HEK293 (cell line): ENCODE results near the gene TBX3.

Experiments
- CTCF ChIA-PET: fragments of 350-600 bp; formaldehyde crosslinking; extraction: SDS; loops from one replicate; lab custom pipeline; 2021; ENCODE audit warnings: antibody characterized with exemption; lab: Yijun Ruan, JAX
- POLR2A ChIA-PET: fragments of 300-600 bp; formaldehyde crosslinking; extraction: SDS; loops from one replicate; lab custom pipeline; 2020; ENCODE audit warnings: antibody characterized with exemption, inconsistent platforms; lab: Yijun Ruan, JAX
- H3K27ac ChIP-seq: fragments of 200-500 bp; sonication (Bioruptor generic); 2 replicates; pipeline ENCODE4 v1.5.1; 2014; ENCODE audit warnings: low read depth, low read length, control low read depth, inconsistent platforms; ENCODE audit errors: extremely low read depth
- H3K36me3 ChIP-seq, 2 experiments: fragments of 200-500 bp in 1 of 2; sonication (Bioruptor generic) in 1 of 2; 1 replicate in 1 of 2; 2 replicates in 1 of 2; pipeline ENCODE4 v1.5.1; 2014 to 2017; ENCODE audit warnings: inconsistent platforms in 2 of 2, low read length in 2 of 2; ENCODE audit not compliant: control insufficient read depth in 2 of 2, insufficient read depth in 1 of 2
- H3K4me1 ChIP-seq: fragments of 200-500 bp; sonication (Bioruptor generic); 2 replicates; pipeline ENCODE4 v1.5.1; 2014; ENCODE audit warnings: mild to moderate bottlenecking, low read length, inconsistent platforms; ENCODE audit not compliant: control insufficient read depth, insufficient read depth
- H3K4me3 ChIP-seq: 2 replicates; pipeline ENCODE4 v1.5.1; 2011; ENCODE audit warnings: low read depth, mild to moderate bottlenecking, control low read depth, low read length, moderate library complexity
- H3K9me3 ChIP-seq: fragments of 200-500 bp; sonication (Bioruptor generic); 2 replicates; pipeline ENCODE4 v1.5.1; 2014; ENCODE audit warnings: low read depth, low read length, inconsistent platforms; ENCODE audit not compliant: control insufficient read depth, insufficient read depth
- KLF17 ChIP-seq: fragments of 450-650 bp; formaldehyde crosslinking; IDR thresholded peaks from 2 replicates; pipeline ENCODE4 v1.5.1; 2016; ENCODE audit warnings: missing biosample characterization, missing genetic modification characterization
- OSR2 ChIP-seq: fragments of 450-650 bp; formaldehyde crosslinking; IDR thresholded peaks from 2 replicates; pipeline ENCODE4 v1.5.1; 2016; ENCODE audit warnings: missing biosample characterization, missing genetic modification characterization
- TRIM28 ChIP-seq: IDR thresholded peaks from 2 replicates; pipeline ENCODE4 v1.6.1; 2011; ENCODE audit warnings: low read length, control low read depth, borderline replicate concordance
- ZBTB1 ChIP-seq: fragments of 450-650 bp; formaldehyde crosslinking; IDR thresholded peaks from 2 replicates; pipeline ENCODE4 v1.5.1; 2016; ENCODE audit warnings: missing biosample characterization, missing genetic modification characterization
- ZBTB10 ChIP-seq: fragments of 450-650 bp; formaldehyde crosslinking; IDR thresholded peaks from 2 replicates; pipeline ENCODE4 v1.5.1; 2016; ENCODE audit warnings: missing biosample characterization, missing genetic modification characterization
- ZBTB49 ChIP-seq: fragments of 450-650 bp; formaldehyde crosslinking; IDR thresholded peaks from 2 replicates; pipeline ENCODE4 v1.5.1; 2016; ENCODE audit warnings: missing biosample characterization, missing genetic modification characterization, low read depth
- ZBTB7A ChIP-seq: fragments of 450-650 bp; formaldehyde crosslinking; IDR thresholded peaks from 2 replicates; pipeline ENCODE4 v1.5.1; 2016; ENCODE audit warnings: low read depth, missing biosample characterization, missing genetic modification characterization
- ZEB2 ChIP-seq: fragments of 450-650 bp; formaldehyde crosslinking; IDR thresholded peaks from 2 replicates; pipeline ENCODE4 v1.5.1; 2016; ENCODE audit warnings: missing biosample characterization, missing genetic modification characterization
- ZIC2 ChIP-seq: fragments of 450-650 bp; formaldehyde crosslinking; IDR thresholded peaks from 2 replicates; pipeline ENCODE4 v1.5.1; 2016; ENCODE audit warnings: missing biosample characterization, missing genetic modification characterization
- ZNF26 ChIP-seq: fragments of 450-650 bp; formaldehyde crosslinking; IDR thresholded peaks from 2 replicates; pipeline ENCODE4 v1.5.1; 2016; ENCODE audit warnings: missing biosample characterization, missing genetic modification characterization
- ZNF341 ChIP-seq: fragments of 450-650 bp; formaldehyde crosslinking; IDR thresholded peaks from 2 replicates; pipeline ENCODE4; 2016; ENCODE audit warnings: low read depth, missing biosample characterization, missing genetic modification characterization
- ZNF449 ChIP-seq: fragments of 450-650 bp; formaldehyde crosslinking; IDR thresholded peaks from 2 replicates; pipeline ENCODE4 v1.5.1; 2017; ENCODE audit warnings: missing biosample characterization, mild to moderate bottlenecking, missing genetic modification characterization, moderate library complexity
- ZNF510 ChIP-seq: fragments of 450-650 bp; formaldehyde crosslinking; IDR thresholded peaks from 2 replicates; pipeline ENCODE4 v1.5.1; 2018; ENCODE audit warnings: mild to moderate bottlenecking, missing genetic modification characterization, missing biosample characterization; ENCODE audit not compliant: insufficient replicate concordance
- ZNF513 ChIP-seq: fragments of 450-650 bp; IDR thresholded peaks from 2 replicates; pipeline ENCODE4 v1.5.1; 2018; ENCODE audit warnings: missing biosample characterization, missing genetic modification characterization
- ZNF704 ChIP-seq: fragments of 450-650 bp; formaldehyde crosslinking; IDR thresholded peaks from 2 replicates; pipeline ENCODE4 v1.5.1; 2016; ENCODE audit warnings: missing biosample characterization, missing genetic modification characterization
- ZNF76 ChIP-seq: fragments of 450-650 bp; formaldehyde crosslinking; IDR thresholded peaks from 2 replicates; pipeline ENCODE4; 2016; ENCODE audit warnings: low read depth, missing biosample characterization, missing genetic modification characterization, borderline replicate concordance
- ZNF768 ChIP-seq: fragments of 450-650 bp; formaldehyde crosslinking; IDR thresholded peaks from 2 replicates; pipeline ENCODE4 v1.5.1; 2018; ENCODE audit warnings: missing biosample characterization, mild to moderate bottlenecking, missing genetic modification characterization
- ZNF776 ChIP-seq: fragments of 450-650 bp; formaldehyde crosslinking; IDR thresholded peaks from 2 replicates; pipeline ENCODE4 v1.5.0; 2017; ENCODE audit warnings: missing biosample characterization, missing genetic modification characterization, borderline replicate concordance
- ZNF843 ChIP-seq: fragments of 450-650 bp; formaldehyde crosslinking; IDR thresholded peaks from 2 replicates; pipeline ENCODE4 v1.5.1; 2016; ENCODE audit warnings: missing biosample characterization, missing genetic modification characterization

Gene TBX3

GRCh38 chr12:114676142-114676741 lies 7.7 kb downstream of the TBX3 start (continued):
- TF ChIP-seq ZBTB10 (tag by site-specific recombination) (no peak), ZNF768 (tag by site-specific recombination) (no peak)

- TF ChIP-seq ZIC2 (no peak), ZNF26 (tag by site-specific recombination) (no peak), TRIM28 (no peak), ZBTB49 (tag by site-specific recombination) (no peak), KLF17 (tag by site-specific recombination) (no peak), ZNF510 (tag by site-specific recombination) (no peak), ZBTB1 (tag by site-specific recombination) (no peak), ZEB2 (tag by site-specific recombination) (no peak), OSR2 (tag by site-specific recombination) (no peak), ZNF513 (no peak), ZNF449 (tag by site-specific recombination) (no peak), ZNF704 (no peak), ZBTB7A (tag by site-specific recombination) (no peak), ZNF843 (tag by site-specific recombination) (no peak), ZNF341 (tag by site-specific recombination) (no peak), ZNF776 (tag by site-specific recombination) (no peak), ZNF76 (tag by site-specific recombination) (no peak)
- Histone ChIP-seq H3K4me3 (no peak overlapping the region), H3K4me1 (no peaks in the 10 kb centered on the region), H3K9me3 (no peaks in the 10 kb centered on the region), H3K36me3 (peaks cover 14 to 80% of the 10 kb centered on the region in 2 experiments; a peak in 2 of 3 replicates), H3K27ac (no peak overlapping the region)
- POLR2A ChIA-PET: interaction anchor here (1.1 to 2.5 kb wide), 3 partner anchors 10 to 18 kb away, joined by 3 to 17 read pairs (median 16); partner anchors contain the start of gene TBX3
- CTCF ChIA-PET: interaction anchor here (0.7 kb wide), 1 partner anchor 956 kb away, joined by 3 read pairs; no protein-coding TSS in a partner anchor
Measured at GRCh38 chr12:114674251-114675047, 9.5 kb downstream of the TBX3 start.
